A549 (cell line): ENCODE results near the gene GNG7. TPM values are rescaled to one million over a fixed set of nuclear protein-coding genes. Genes with fewer than 3 reads are reported as not detected.
A peak's percentile ranks its signal among the peaks of the same experiment; 100 is the strongest.

Source experiments
- ATAC-seq, 2 experiments: fragments of 200-7000 bp in 1 of 2; fragments of >200 bp in 1 of 2; cut with Nextera tagmentation in 1 of 2; cut with Tn5 transposase in 1 of 2; 3 replicates each; pipeline versions ENCODE4 v1.8.0 to v1.9.1; 2018 to 2020; ENCODE audit warnings: mild to moderate bottlenecking in 1 of 2, moderate library complexity in 1 of 2
- CTCF ChIA-PET: fragments of 300-600 bp; sonication (Branson Sonifier 250); formaldehyde crosslinking; extraction: SDS; loops from one replicate; lab custom pipeline; 2021; ENCODE audit warnings: antibody characterized with exemption, inconsistent platforms; lab: Yijun Ruan, JAX
- POLR2A ChIA-PET: fragments of 350-600 bp; formaldehyde crosslinking; extraction: SDS; loops from one replicate; lab custom pipeline; 2021; ENCODE audit warnings: antibody characterized with exemption, inconsistent platforms; lab: Yijun Ruan, JAX
- DNase-seq, 2 experiments: peaks; one replicate each; pipeline versions ENCODE4 v3.0.0 to v3.0.0-alpha.2; 2011 to 2016; ENCODE audit warnings: low read depth in 1 of 2, low spot score in 1 of 2
- FAIRE-seq: peaks from 2 replicates; lab custom pipeline; 2011; peaks lifted over from hg19 to GRCh38; lab: Jason Lieb, UNC
- H3K27ac ChIP-seq, 2 experiments: fragments of >200 bp; sonication (Bioruptor Twin); formaldehyde crosslinking; 3 replicates each; pipeline ENCODE4 v1.5.1; 2016 to 2017
- H3K4me1 ChIP-seq: fragments of >200 bp; sonication (Bioruptor Twin); formaldehyde crosslinking; 3 replicates; pipeline ENCODE4 v1.6.1; 2016
- H3K4me2 ChIP-seq: fragments of >200 bp; sonication (Bioruptor Twin); formaldehyde crosslinking; 3 replicates; pipeline ENCODE4 v1.6.1; 2016
- H3K4me3 ChIP-seq: fragments of >200 bp; sonication (Bioruptor Twin); formaldehyde crosslinking; 3 replicates; pipeline ENCODE4 v1.5.1; 2016
- H3K9me3 ChIP-seq: fragments of >200 bp; sonication (Bioruptor Twin); formaldehyde crosslinking; 3 replicates; pipeline ENCODE4 v1.6.1; 2016
- EHF ChIP-seq: fragments of 250-450 bp; sonication (Bioruptor Pico); IDR thresholded peaks from 2 replicates; pipeline ENCODE4 v1.5.0; 2020; ENCODE audit warnings: mild to moderate bottlenecking
- GATA3 ChIP-seq: IDR thresholded peaks from 2 replicates; pipeline ENCODE4 v1.6.1; 2012; ENCODE audit warnings: borderline replicate concordance
- HOXB13 ChIP-seq: fragments of 250-450 bp; sonication (Bioruptor Pico); IDR thresholded peaks from 2 replicates; pipeline ENCODE4 v1.5.0; 2020; ENCODE audit warnings: low read depth, mild to moderate bottlenecking, moderate library complexity
- HOXB5 ChIP-seq: fragments of 250-450 bp; sonication (Bioruptor Pico); IDR thresholded peaks from 2 replicates; pipeline ENCODE4 v1.5.0; 2020; ENCODE audit warnings: mild to moderate bottlenecking, moderate library complexity
- JUNB ChIP-seq: fragments of >200 bp; sonication (Bioruptor Twin); formaldehyde crosslinking; IDR thresholded peaks from 2 replicates; pipeline ENCODE4 v1.6.1; 2016
- KDM1A ChIP-seq: fragments of 200-600 bp; sonication (generic); IDR thresholded peaks from 2 replicates; pipeline ENCODE4 v1.6.1; 2016; ENCODE audit warnings: low read depth, mild to moderate bottlenecking
- MAX ChIP-seq: IDR thresholded peaks from 2 replicates; pipeline ENCODE4 v1.6.1; 2012
- SMC3 ChIP-seq: fragments of >200 bp; sonication (Bioruptor Twin); formaldehyde crosslinking; IDR thresholded peaks from 3 replicates; pipeline ENCODE4 v1.6.1; 2018; ENCODE audit warnings: inconsistent platforms
- TP53 ChIP-seq: fragments of 250-450 bp; sonication (Bioruptor Pico); IDR thresholded peaks from 2 replicates; pipeline ENCODE4 v1.5.0; 2021; ENCODE audit warnings: mild to moderate bottlenecking, moderate library complexity
- WGBS: methylation state at CpG from one replicate; pipeline ENCODE4 v1.1.6; 2017; ENCODE audit errors: missing lambda C conversion rate; 5-methylcytosine and 5-hydroxymethylcytosine counted together
- polyA plus RNA-seq, 4 experiments: library from polyadenylated mRNA; depleted of rRNA in 3 of 4; stranded (reverse); fragments of >200 nt; fragmentation: RNase III in 1 of 4; extraction: RNeasy Plus Mini Kit Qiagen cat#74134 plus additional on column Dnase treatment in 1 of 4; gene quantifications; 2 replicates in 3 of 4; 3 replicates in 1 of 4; pipeline ENCODE4 v1.2.3, GENCODE V29; 2011 to 2017
- small RNA-seq, 6 experiments: library from RNA; depleted of rRNA; stranded (forward); fragments of <200 nt; gene quantifications; one replicate each; pipeline ENCODE3, GENCODE V24; 2012
- TF ChIP-seq, protein P1 (sequence below): fragments of 250-450 bp; sonication (Bioruptor Pico); IDR thresholded peaks from 2 replicates; pipeline ENCODE4 v1.5.0; 2021; ENCODE audit warnings: mild to moderate bottlenecking, moderate library complexity, borderline replicate concordance
- TF ChIP-seq, protein P2 (sequence below): IDR thresholded peaks from 2 replicates; pipeline ENCODE4 v1.6.1; 2012
- TF ChIP-seq, protein P3 (sequence below): fragments of 250-450 bp; sonication (Bioruptor Pico); IDR thresholded peaks from 2 replicates; pipeline ENCODE4 v1.5.0; 2020; ENCODE audit warnings: low read depth, mild to moderate bottlenecking, moderate library complexity

Gene GNG7
- polyA plus RNA-seq, 2 of the 4 experiments (the other 2 are of a cell fraction) = 0.06 to 0.08 TPM

DNA sequence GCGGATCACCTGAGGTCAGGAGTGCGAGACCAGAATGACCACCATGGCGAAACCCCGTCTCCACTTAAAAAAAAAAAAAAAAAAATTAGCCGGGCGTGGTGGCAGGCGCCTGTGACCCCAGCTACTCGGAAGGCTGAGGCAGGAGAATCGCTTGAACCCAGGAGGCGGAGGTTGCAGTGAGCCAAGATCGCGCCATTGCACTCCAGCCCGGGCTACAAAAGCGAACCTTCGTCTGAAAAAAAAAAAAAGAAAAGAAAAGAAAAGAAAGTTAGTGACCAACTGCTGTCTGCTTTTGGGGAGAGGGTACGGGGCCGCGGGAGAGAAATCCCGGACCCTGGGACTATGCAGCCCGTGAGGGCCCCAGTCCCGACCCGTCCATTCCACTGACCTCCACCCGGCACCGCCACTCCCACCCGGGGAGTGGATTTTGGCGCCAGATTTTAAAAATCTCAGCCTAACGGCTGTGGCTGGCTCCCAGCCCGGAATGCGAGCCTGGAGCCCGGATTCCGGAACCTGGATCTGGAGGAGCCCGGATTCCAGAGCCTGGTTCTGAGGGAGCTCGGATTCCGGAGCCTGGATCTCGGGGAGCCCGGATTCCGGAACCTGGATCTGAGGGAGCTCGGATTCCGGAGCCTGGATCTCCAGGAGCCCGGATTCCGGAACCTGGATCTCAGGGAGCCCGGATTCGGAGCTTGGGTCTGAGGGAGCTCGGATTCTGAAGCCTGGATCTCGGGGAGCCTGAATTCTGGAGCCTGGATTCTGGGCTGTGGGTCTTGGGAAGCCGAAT, 239.7 kb downstream of the GNG7 start (continued):
- TF ChIP-seq GATA3 (peak; percentile 53; the same call in 1 of the 2 replicates), MAX (peak; percentile 64)
- TF ChIP-seq, protein P1, sequence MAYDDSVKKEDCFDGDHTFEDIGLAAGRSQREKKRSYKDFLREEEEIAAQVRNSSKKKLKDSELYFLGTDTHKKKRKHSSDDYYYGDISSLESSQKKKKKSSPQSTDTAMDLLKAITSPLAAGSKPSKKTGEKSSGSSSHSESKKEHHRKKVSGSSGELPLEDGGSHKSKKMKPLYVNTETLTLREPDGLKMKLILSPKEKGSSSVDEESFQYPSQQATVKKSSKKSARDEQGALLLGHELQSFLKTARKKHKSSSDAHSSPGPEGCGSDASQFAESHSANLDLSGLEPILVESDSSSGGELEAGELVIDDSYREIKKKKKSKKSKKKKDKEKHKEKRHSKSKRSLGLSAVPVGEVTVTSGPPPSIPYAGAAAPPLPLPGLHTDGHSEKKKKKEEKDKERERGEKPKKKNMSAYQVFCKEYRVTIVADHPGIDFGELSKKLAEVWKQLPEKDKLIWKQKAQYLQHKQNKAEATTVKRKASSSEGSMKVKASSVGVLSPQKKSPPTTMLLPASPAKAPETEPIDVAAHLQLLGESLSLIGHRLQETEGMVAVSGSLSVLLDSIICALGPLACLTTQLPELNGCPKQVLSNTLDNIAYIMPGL (CRISPR knock-in tag) = no peak
- TF ChIP-seq, protein P2, sequence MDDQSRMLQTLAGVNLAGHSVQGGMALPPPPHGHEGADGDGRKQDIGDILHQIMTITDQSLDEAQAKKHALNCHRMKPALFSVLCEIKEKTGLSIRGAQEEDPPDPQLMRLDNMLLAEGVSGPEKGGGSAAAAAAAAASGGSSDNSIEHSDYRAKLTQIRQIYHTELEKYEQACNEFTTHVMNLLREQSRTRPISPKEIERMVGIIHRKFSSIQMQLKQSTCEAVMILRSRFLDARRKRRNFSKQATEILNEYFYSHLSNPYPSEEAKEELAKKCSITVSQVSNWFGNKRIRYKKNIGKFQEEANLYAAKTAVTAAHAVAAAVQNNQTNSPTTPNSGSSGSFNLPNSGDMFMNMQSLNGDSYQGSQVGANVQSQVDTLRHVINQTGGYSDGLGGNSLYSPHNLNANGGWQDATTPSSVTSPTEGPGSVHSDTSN = no peak

- FAIRE-seq = no peak
- Histone ChIP-seq H3K27ac (peak overlapping the region; percentile 88 to 98), H3K4me1 (0 out of 3 replicates have a peak, but pooled peaks cover 6% of the 10 kb centered on the region), H3K9me3 (no peaks in the 10 kb centered on the region), H3K4me2 (peak overlapping the region; percentile 90), H3K4me3 (peak overlapping the region; percentile 58)
- ChIA-PET POLR2A (interaction anchor here (0.6 to 3.9 kb wide), 3 partner anchors 10 to 16 kb away, joined by 3 to 44 read pairs (median 5); partner anchors contain the start of gene GADD45B), CTCF (interaction anchor here (0.6 to 2.8 kb wide), 4 partner anchors 14 to 1223 kb away, joined by 3 to 16 read pairs (median 5); partner anchors contain the start of gene GADD45B)
- 0% methylated on average over 25 of the region's 62 CpGs for WGBS
- ATAC-seq = peak; percentile 76 to 84
- peak in 1 of 2 experiments; percentile 85 for DNase-seq
- TF ChIP-seq TP53 (CRISPR knock-in tag) (0 out of 2 replicates have a peak, but pooled peaks have one; percentile 25), KDM1A (no peak; the same call in 1 of the 2 replicates), EHF (CRISPR knock-in tag) (peak; percentile 18; the same call in 1 of the 2 replicates), MAX (peak; percentile 57; the same call in 1 of the 2 replicates), SMC3 (no peak), HOXB5 (0 out of 2 replicates have a peak, but pooled peaks have one; percentile 33), JUNB (no peak), HOXB13 (0 out of 2 replicates have a peak, but pooled peaks have one; percentile 28)
- TF ChIP-seq, protein P2 = 0 out of 2 replicates have a peak, but pooled peaks have one; percentile 15
- TF ChIP-seq, protein P3, sequence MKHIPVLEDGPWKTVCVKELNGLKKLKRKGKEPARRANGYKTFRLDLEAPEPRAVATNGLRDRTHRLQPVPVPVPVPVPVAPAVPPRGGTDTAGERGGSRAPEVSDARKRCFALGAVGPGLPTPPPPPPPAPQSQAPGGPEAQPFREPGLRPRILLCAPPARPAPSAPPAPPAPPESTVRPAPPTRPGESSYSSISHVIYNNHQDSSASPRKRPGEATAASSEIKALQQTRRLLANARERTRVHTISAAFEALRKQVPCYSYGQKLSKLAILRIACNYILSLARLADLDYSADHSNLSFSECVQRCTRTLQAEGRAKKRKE (CRISPR knock-in tag) = 0 out of 2 replicates have a peak, but pooled peaks have one; percentile 13
Measured at GRCh38 chr19:2461751-2462634, 240.5 kb downstream of the GNG7 start.

Small RNA genes lying within 50 kb of the gene (small RNA-seq; reads per million reads assigned to genes)
- gene MIR7850 (0 reads per million in 6 experiments), gene RN7SL121P (0 reads per million in 6 experiments), gene RNU6-993P (0 reads per million in 6 experiments)

Other genes with a start within 250 kb of the GNG7 start
- 53.5 and 54.6 TPM in 2 replicates for gene LMNB2, start 245.7 kb downstream of the GNG7 start, polyA plus RNA-seq (2011; rRNA removed)
- 93.6 to 105 TPM (median 97.7 TPM) in 3 replicates for gene LMNB2, start 245.7 kb downstream of the GNG7 start, polyA plus RNA-seq (2017; fragmentation: RNase III; extraction: RNeasy Plus Mini Kit Qiagen cat#74134 plus additional on column Dnase treatment)
- 65.3 and 72.5 TPM in 2 replicates for gene GADD45B, start 226.6 kb downstream of the GNG7 start, polyA plus RNA-seq (2011; rRNA removed)
- gene GADD45B, start 226.6 kb downstream of the GNG7 start, polyA plus RNA-seq (2017; fragmentation: RNase III; extraction: RNeasy Plus Mini Kit Qiagen cat#74134 plus additional on column Dnase treatment) = 38.6 to 42.4 TPM (median 39.9 TPM) in 3 replicates
- 1.6 and 2.5 TPM in 2 replicates for gene DIRAS1, start 18.7 kb upstream of the GNG7 start, polyA plus RNA-seq (2011; rRNA removed)
- gene DIRAS1, start 18.7 kb upstream of the GNG7 start, polyA plus RNA-seq (2017; fragmentation: RNase III; extraction: RNeasy Plus Mini Kit Qiagen cat#74134 plus additional on column Dnase treatment) = 2.6 to 4.3 TPM (median 3.7 TPM) in 3 replicates
- gene SLC39A3, start 37.3 kb upstream of the GNG7 start, polyA plus RNA-seq (2011; rRNA removed) = 29.6 and 38.1 TPM in 2 replicates
- 25.0 to 28.3 TPM (median 26.5 TPM) in 3 replicates for gene SLC39A3, start 37.3 kb upstream of the GNG7 start, polyA plus RNA-seq (2017; fragmentation: RNase III; extraction: RNeasy Plus Mini Kit Qiagen cat#74134 plus additional on column Dnase treatment)
- gene SGTA, start 80.6 kb upstream of the GNG7 start, polyA plus RNA-seq (2011; rRNA removed) = 39.1 and 44.4 TPM in 2 replicates
- gene SGTA, start 80.6 kb upstream of the GNG7 start, polyA plus RNA-seq (2017; fragmentation: RNase III; extraction: RNeasy Plus Mini Kit Qiagen cat#74134 plus additional on column Dnase treatment) = 47.6 to 51.6 TPM (median 48.0 TPM) in 3 replicates
- gene THOP1, start 82.8 kb upstream of the GNG7 start, polyA plus RNA-seq (2011; rRNA removed) = 43.5 and 46.7 TPM in 2 replicates
- gene THOP1, start 82.8 kb upstream of the GNG7 start, polyA plus RNA-seq (2017; fragmentation: RNase III; extraction: RNeasy Plus Mini Kit Qiagen cat#74134 plus additional on column Dnase treatment) = 87.7 to 90.5 TPM (median 89.9 TPM) in 3 replicates
- 0.54 and 0.75 TPM in 2 replicates for gene ZNF554, start 117.2 kb upstream of the GNG7 start, polyA plus RNA-seq (2011; rRNA removed)
- 0.33 to 0.65 TPM (median 0.63 TPM) in 3 replicates for gene ZNF554, start 117.2 kb upstream of the GNG7 start, polyA plus RNA-seq (2017; fragmentation: RNase III; extraction: RNeasy Plus Mini Kit Qiagen cat#74134 plus additional on column Dnase treatment)
- 2.3 and 3.7 TPM in 2 replicates for gene ZNF555, start 138.8 kb upstream of the GNG7 start, polyA plus RNA-seq (2011; rRNA removed)
- gene ZNF555, start 138.8 kb upstream of the GNG7 start, polyA plus RNA-seq (2017; fragmentation: RNase III; extraction: RNeasy Plus Mini Kit Qiagen cat#74134 plus additional on column Dnase treatment) = 1.4 to 1.7 TPM (median 1.5 TPM) in 3 replicates
- gene ZNF556, start 164.6 kb upstream of the GNG7 start, polyA plus RNA-seq (2011; rRNA removed) = not detected in 2 replicates
- gene ZNF556, start 164.6 kb upstream of the GNG7 start, polyA plus RNA-seq (2017; fragmentation: RNase III; extraction: RNeasy Plus Mini Kit Qiagen cat#74134 plus additional on column Dnase treatment) = not detected in 3 replicates
- 2.6 and 3.3 TPM in 2 replicates for gene ZNF57, start 198.2 kb upstream of the GNG7 start, polyA plus RNA-seq (2011; rRNA removed)
- 1.9 to 2.5 TPM (median 2.2 TPM) in 3 replicates for gene ZNF57, start 198.2 kb upstream of the GNG7 start, polyA plus RNA-seq (2017; fragmentation: RNase III; extraction: RNeasy Plus Mini Kit Qiagen cat#74134 plus additional on column Dnase treatment)
- 3.4 and 4.1 TPM in 2 replicates for gene ZNF77, start 242.3 kb upstream of the GNG7 start, polyA plus RNA-seq (2011; rRNA removed)
- gene ZNF77, start 242.3 kb upstream of the GNG7 start, polyA plus RNA-seq (2017; fragmentation: RNase III; extraction: RNeasy Plus Mini Kit Qiagen cat#74134 plus additional on column Dnase treatment) = 1.7 to 1.9 TPM (median 1.7 TPM) in 3 replicates